Common myeloid progenitor, CD34-positive (primary cell): ENCODE data around the gene ANO5.

Experiments used
- CTCF ChIA-PET: fragments of 350-600 bp; sonication (Branson Sonifier 250); formaldehyde crosslinking; loops from one replicate; lab custom pipeline; 2021; ENCODE audit warnings: antibody characterized with exemption; lab: Charles Lee
- POLR2A ChIA-PET: fragments of 350-600 bp; sonication (Branson Sonifier 250); formaldehyde crosslinking; loops from one replicate; lab custom pipeline; 2021; ENCODE audit warnings: antibody characterized with exemption; lab: Charles Lee
- DNase-seq, 3 donors: peaks; one replicate each; pipeline versions ENCODE4 v3.0.0 to v3.0.0-alpha.2; 2013
- H3K27ac ChIP-seq, 2 experiments: 1 replicate in 1 of 2; 2 replicates in 1 of 2; pipeline ENCODE4 v1.7.0; 2013; ENCODE audit warnings: inconsistent platforms in 2 of 2, low read length in 2 of 2, mild to moderate bottlenecking in 2 of 2, low read depth in 1 of 2, moderate library complexity in 1 of 2; ENCODE audit not compliant: severe bottlenecking in 2 of 2, insufficient read depth in 1 of 2, poor library complexity in 1 of 2
- H3K27me3 ChIP-seq, 5 experiments: replicated peaks in 2 of 5; 1 replicate in 3 of 5; 2 replicates in 2 of 5; pipeline versions ENCODE4 v1.6.1 to v1.7.0; 2013; ENCODE audit warnings: low read length in 4 of 5, mild to moderate bottlenecking in 2 of 5, moderate library complexity in 2 of 5, inconsistent platforms in 1 of 5; ENCODE audit not compliant: insufficient read depth in 5 of 5, control insufficient read depth in 4 of 5
- H3K36me3 ChIP-seq, 4 experiments: 1 replicate in 2 of 4; 2 replicates in 2 of 4; pipeline versions ENCODE4 v1.6.1 to v1.7.0; 2013; ENCODE audit warnings: low read length in 3 of 4, control low read depth in 1 of 4, mild to moderate bottlenecking in 1 of 4; ENCODE audit not compliant: control insufficient read depth in 4 of 4, insufficient read depth in 4 of 4
- H3K4me1 ChIP-seq, 4 experiments: 1 replicate in 3 of 4; 2 replicates in 1 of 4; pipeline versions ENCODE4 v1.6.1 to v1.7.1; 2013; ENCODE audit warnings: low read length in 3 of 4, mild to moderate bottlenecking in 3 of 4, control low read depth in 1 of 4, inconsistent platforms in 1 of 4, moderate library complexity in 1 of 4; ENCODE audit not compliant: control insufficient read depth in 4 of 4, insufficient read depth in 4 of 4; ENCODE audit errors: control extremely low read depth in 1 of 4
- H3K4me3 ChIP-seq, 7 experiments: 1 replicate in 4 of 7; 2 replicates in 3 of 7; pipeline versions ENCODE4 v1.5.1 to v1.7.0; 2013; ENCODE audit warnings: mild to moderate bottlenecking in 7 of 7, low read length in 6 of 7, moderate library complexity in 6 of 7, inconsistent platforms in 2 of 7, low read depth in 2 of 7, control low read depth in 1 of 7; ENCODE audit not compliant: insufficient read depth in 4 of 7, control insufficient read depth in 1 of 7; ENCODE audit errors: extremely low read depth in 1 of 7
- H3K9me3 ChIP-seq, 5 experiments: 1 replicate in 4 of 5; 2 replicates in 1 of 5; pipeline versions ENCODE4 v1.6.1 to v1.7.1; 2013; ENCODE audit warnings: low read length in 4 of 5, mild to moderate bottlenecking in 2 of 5, inconsistent platforms in 1 of 5, low read depth in 1 of 5, moderate library complexity in 1 of 5; ENCODE audit not compliant: control insufficient read depth in 4 of 5, insufficient read depth in 2 of 5; ENCODE audit errors: control extremely low read depth in 1 of 5
- WGBS: methylation state at CpG from one replicate; pipeline ENCODE4 v1.1.5; 2013; ENCODE audit not compliant: insufficient coverage; 5-methylcytosine and 5-hydroxymethylcytosine counted together

Gene ANO5

DNA sequence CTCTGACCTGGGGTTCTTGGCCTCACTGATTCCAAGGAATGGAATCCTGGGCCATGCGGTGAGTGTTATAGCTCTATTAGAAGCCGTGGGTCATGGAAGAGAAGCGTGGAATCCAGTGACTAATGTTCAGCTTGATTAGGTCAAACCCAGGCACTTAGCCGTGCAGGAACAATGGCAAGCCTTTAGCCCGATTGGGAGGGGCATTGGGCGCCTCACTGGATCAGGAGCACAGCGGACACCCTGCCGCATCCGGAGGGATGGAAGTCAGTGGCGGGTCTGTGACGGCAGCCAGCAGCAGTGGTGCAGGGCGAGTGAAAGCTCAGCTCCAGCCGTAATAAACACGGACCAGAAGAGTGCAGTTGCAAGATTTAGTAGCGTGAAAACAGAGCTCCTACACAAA lies 124.8 kb downstream of the ANO5 start:
- Histone ChIP-seq H3K36me3 (no peaks in the 10 kb centered on the region), H3K27ac (no peak overlapping the region), H3K4me1 (no peaks in the 10 kb centered on the region), H3K27me3 (peaks cover 0 to 4% (median 0%) of the 10 kb centered on the region in 5 experiments), H3K9me3 (no peaks in the 10 kb centered on the region), H3K4me3 (no peak overlapping the region)
- CTCF ChIA-PET: interaction anchor here (1.2 kb wide), 1 partner anchor 10 kb away, joined by 4 read pairs; no protein-coding TSS in a partner anchor
- WGBS: 95% methylated on average over 15 of the region's 15 CpGs
- DNase-seq: no peak
- POLR2A ChIA-PET: no interaction called here

DNA sequence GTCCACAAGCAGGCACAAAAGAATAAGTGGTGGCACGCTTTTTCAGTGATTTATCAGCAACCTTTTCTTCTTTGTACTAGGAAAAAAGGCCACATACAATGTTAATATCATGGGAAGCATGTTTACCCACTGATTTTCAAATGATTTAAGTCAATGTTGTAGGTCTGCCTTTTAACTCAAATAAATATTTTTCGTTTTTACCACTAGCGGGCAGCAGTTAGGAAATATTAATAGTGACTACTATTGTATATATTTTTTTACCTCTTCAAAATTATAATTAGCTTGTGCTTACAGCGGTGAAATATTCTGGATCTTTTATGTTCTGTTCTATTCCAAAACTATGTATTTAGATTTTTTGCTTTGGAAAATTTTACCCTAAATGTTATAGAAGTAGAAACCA lies 138.9 kb downstream of the ANO5 start:
- H3K4me1 ChIP-seq: no peaks in the 10 kb centered on the region
- H3K27ac ChIP-seq: no peak overlapping the region
- DNase-seq: no peak
- no peak overlapping the region for H3K4me3 ChIP-seq
- no peaks in the 10 kb centered on the region for H3K9me3 ChIP-seq
- H3K27me3 ChIP-seq: peaks cover 0 to 9% (median 6%) of the 10 kb centered on the region in 5 experiments
- H3K36me3 ChIP-seq: no peaks in the 10 kb centered on the region
- CTCF ChIA-PET: interaction anchor here (0.8 kb wide), 1 partner anchor 449 kb away, joined by 3 read pairs; no protein-coding TSS in a partner anchor
- 60% methylated on average over 1 of the region's 4 CpGs for WGBS
- POLR2A ChIA-PET: no interaction called here
